Brain pericyte (primary cell): ENCODE measurements around the gene SLC39A3.
A peak's percentile ranks its signal among the peaks of the same experiment; 100 is the strongest.
"Not testable (repeated sequence)": the region's sequence is repeated elsewhere in the genome, so short reads cannot be mapped to it uniquely, and the experiment has no call there.

Experiments
- DNase-seq: peaks from one replicate; pipeline ENCODE4 v3.0.0-alpha.2; 2012; ENCODE audit warnings: low read depth, low spot score

Gene SLC39A3

DNA sequence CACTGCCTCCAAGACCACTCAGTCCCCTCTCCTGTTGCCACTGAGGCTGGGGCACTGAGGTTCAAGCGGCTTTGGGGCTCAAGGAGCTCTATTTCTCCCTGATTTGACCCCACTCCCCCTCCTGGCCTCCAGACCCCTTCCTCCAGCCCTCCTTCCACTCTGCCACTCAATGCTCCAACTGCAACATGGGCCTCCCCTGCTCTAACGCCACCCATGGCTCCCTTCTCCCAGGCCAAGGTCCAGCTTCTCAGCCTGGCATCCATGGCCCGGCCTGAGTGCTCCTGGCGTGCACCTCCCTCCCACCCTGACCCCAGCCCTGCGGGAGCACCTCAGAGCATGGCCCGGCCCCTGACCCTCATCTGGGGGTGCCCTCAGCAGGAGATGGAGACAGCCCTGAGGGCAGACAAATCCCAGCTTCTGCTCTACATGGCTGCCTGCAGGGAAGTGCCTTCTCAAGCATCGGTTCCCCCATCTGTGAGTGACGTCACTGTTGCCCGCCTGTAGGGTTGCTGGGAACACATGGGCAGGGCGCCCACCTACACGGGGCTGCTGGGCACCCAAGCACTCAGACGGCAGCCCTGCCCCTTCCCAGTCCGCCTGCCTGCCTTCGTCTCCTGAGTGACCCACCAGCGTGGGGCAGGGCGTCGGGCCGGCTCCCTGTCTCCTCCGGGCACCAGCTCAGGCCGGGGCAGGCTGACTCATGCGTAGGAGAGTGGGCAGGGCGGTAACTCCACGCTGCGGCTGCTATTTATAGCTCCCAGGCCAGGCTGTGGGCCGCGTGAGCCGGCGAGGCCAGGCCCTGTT lies 17.1 kb downstream of the SLC39A3 start:
- DNase-seq, result peak; percentile 29

DNA sequence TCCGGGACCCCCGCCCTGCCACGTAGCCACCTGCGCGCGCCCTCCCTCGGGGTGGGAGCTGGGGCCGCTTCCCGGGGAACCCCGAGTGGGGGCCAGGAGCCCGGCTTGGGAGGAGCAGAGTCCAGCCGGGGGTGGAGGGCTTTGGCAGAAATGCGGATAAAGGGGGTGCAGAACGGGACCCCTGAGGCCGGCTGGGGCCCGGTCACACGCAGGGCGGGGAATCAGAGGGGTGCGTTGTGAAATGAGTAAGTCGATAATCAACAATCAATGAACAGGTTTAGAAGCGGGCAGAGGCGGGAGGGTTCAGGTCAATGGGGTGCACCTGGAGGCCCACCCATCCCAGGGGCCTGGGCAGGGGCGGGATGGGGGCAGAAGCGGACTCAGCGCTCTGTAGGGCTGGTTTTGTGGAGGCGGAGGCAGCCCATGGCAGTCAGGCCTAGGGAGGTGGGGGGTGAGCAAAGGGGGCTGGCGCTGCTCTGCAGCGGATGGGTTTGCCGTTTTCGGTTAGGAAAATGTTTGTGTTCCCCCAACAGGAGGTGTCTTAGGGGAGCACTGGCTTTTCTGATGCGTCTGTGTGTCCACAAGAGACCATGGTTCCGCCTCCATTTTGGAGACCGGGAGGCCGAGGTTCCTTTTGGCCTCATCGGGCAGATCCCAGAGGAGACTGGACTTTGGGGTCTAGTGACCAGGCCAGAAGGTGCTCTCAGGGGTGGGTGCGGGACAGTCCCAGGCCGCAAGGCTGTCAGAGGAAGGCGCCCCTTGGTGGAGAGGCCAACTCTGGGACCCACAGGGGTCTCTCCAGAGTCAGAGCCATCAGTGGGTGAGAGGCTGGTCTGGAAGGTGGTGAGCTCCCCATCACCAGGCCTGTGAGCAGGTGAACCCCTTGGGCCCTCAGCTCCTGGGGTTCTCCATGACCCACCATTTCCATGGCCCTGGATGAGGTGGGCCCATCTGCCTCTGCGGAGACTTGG lies 18.0 kb downstream of the SLC39A3 start:
- no peak for DNase-seq

DNA sequence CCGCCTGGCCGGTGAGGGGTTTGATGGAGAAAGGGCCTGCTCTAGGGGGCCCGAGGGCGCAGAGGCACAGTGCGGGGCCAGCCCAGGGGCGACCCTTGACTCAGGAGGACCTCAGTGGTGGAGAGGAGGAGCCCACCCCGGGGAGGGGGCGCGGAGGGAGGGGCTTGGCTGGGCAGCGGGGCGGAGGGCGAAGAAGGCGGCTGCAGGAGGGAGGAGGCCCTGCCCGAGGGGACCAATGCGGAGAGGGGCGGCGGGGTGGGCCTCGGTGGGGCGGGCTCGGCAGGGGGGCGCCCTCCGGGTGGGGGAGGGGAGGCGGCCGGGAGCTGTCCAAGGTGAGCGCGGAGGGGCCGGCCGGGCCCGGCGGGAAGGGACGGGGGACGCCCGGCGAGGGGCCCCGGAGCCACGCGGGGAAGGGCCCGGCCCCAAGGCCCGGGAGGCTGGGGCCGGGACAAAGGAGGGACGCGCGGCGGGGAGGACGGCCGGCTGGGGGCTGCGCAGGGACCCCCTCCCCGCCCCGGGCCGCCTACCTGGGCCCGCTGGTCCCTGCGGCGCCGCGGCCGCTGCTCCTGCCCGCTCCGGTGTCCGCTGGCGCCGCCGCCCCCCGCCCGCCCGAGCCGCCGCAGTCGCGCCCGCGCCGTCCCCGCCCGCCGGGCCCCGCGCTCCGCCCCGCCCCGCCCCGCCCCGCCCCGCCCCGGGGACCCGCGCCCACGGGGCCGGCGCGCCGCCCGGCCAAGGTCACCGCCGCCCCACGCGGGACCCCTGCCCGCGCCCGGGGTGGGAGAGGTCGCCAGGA lies 18.8 kb downstream of the SLC39A3 start, which contains the start of gene DIRAS1:
Gene DIRAS1, minus strand, starts transcription at position 596 of the 793 bp plus-strand sequence. CDS start 3,566 bp downstream, outside the sequence.
- no peak for DNase-seq

DNA sequence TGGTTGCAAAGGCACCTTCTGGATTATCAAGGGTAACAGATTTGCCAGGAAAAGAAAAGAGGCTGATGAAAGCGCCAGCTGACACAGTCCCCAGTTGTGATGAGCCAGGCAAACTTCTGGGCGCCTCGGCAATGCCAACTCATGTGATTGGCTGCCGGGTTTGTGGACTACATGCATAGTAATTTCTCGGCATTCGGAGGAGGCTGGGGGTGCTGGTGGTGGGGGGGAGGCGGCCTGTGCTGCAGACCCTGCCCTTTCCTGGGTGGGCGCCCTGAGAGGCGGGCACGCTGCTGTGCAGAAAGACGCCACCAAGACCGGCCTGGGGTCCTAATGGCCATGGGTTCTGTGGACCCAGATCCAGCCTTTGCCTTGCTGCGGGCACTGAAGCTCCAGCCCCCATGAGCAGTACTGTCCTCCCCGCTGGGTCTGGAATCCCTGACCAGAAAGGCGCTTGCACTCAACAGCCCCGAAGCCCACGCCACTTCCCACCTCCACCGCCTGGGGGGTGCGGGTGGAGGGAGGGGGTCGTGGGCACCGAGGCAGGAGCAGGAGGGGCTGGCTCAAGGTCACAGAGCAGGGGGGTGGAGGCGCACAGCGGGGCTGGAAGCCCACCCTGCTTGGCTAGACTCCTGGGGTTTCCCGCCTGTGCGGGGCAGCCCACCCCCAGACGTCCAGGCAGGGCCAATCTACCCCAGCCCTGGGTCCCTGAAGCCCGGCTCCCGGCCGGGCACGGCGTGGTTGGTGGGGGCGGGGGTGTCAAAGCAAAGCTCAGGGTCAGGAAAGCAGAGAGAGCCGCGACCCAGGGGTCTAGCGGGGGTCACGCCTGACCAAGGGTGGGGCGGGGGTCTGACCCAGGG lies 19.7 kb downstream of the SLC39A3 start:
- DNase-seq, result no peak

DNA sequence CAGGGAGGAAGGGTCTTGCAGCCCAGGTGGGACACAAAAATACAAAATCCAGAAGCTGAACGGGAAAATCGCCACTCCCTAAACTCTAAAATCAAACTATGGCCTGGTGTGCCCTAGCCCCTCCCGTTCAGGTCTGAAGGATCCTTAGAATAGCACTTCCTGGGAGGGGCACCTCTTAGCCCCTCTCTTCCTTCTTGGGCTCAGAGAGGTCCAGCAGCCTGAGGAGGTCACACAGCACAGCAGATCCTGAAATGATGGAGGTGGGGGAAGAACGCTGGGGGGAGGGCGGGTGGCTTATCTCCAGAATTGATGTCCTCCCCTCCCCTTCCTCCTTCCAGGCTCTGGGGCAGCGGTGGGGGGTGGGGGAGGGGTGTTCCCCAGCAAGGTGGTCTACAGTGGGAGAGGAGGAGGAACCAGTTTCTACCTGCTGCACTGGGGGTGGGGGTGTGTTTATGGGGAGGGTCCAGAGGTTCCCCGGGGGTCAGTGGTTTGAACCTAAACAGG lies 20.5 kb downstream of the SLC39A3 start:
- DNase-seq, result no peak

DNA sequence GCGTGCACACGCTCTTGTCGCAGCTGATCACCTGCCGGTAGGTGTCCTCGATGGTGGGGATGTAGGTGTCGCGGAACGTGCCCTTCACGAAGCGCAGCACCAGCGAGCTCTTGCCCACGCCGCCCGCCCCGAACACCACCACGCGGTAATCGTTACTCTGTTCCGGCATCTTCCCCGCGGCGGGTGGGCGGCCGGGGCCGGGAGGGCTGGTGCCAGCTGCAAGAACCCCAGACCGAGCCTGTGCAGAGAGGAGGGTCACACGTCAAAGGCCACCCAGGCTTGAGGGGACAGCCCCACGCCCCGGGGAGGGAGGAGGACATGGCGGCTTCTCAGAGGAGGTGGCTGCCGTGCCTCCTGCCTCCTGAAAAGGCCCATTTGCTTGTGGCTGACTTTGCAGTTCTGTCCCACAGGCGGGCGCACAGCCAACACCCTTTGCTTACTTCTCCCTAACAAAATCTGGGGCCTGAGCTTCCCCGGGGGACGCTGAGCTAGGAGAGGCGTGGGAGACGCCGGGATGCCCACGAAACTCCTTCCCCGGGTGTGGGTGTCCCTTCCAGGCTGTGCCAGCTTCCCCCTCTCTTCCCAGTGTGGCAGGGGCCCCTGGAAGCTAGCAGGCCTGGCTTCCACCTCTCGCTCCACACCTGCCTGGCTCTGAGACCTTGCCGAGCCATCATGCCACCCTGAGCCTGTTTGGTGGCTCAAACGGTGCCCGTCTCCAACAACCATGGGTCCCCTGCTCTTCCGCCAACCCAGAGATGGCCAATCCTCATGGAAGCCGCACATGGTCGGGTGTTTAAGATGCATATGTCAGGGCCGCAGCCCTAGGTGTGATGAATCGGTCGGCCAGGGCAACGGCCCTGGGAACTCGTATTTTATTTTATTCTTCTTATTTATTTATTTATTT lies 21.9 kb downstream of the SLC39A3 start:
- no peak for DNase-seq

DNA sequence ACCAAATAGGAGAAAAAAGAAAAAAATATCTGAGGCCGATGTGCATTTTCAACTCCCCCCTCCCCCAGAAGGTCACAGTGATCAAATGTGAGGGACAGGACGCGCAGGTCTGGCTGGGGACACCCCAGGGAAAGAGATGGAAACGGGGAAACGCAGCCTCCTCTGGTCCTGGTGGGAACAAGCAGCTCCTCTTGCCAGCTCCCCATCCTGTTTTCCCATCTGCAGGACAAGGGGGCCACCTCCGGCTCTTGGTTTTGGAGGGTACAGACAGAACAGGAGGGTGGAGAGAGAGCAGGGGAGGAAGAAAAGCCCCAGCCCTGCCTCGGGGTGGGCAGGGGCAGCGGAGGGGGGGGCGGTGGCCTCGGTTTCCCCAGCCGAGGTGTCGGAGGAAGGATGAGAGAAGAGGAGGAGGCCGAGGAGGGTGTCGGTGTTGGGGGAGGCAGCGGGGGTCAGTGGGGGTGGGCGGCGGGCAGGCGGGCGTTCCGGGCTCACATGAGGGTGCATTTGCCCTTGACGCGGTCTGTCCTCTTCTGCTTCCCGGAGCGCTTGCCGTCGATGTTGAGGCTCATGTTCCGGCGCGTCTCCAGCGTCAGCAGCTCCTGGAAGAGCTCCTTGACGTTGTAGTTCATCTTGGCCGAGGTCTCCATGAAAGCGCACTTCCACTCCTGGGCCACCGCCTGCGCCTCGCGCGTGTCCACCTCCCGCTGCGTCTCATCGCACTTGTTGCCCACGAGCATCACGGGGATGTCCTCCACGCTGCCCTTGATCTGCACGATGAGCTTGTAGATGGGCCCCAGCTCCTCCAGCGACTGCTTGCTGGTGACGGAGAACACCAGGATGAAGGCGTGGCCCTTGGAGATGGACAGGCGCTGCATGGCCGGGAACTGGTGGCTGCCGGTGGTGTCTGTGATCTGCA lies 22.8 kb downstream of the SLC39A3 start:
- DNase-seq, result no peak

DNA sequence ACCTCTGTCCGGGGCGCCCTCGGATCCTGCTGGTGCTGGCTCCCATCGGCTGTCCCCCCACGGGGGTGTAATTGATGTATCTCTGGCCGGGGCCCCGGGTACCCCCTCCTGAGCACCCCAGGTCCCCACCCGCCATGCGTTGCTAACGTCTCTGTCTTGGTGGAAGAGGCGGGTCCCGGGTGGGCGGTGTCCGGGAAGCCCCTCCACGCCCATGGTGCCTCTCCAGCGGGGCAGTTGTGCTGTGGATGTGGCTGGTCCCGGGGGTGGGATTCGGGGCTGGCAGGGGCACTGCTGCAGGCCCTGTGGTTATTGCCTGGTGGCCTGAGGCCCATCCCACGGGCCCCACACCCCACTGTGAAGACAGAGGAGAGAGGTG lies 23.6 kb downstream of the SLC39A3 start:
- DNase-seq, result no peak

DNA sequence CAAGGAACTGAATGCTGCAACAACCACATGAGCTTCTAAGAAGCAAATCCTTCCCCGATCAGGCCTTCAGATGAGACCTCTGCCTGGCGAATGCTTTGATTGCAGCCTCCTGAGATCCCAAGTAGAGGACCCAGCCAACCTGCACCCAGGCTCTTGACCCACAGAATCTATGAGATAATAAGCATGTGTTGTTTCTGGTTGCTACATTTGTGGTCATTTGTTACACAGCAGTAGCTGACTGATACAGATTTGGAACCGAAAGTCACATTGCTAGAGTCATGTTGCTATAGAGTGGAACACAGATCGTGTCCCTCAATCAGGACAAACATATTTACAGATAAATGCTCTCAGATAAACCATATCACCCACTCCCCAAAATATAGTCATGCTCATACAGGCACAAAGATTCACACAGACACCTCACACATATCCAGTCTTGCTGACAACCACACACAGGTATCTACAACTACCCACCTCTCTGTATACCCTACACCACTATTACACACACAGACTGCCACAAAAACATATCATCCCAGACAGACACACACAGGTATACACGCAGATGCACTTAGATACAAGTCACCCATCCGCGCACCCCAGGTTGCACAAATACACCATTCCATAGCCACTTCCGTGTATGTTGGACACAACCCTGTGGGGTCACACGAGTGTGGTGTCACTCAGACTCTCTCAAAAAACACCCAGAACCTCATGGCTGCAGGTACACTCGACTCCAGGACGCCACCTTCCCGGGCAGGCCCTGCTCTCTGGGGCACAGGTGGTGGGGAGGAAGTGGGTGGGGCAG lies 24.1 kb downstream of the SLC39A3 start:
- no peak for DNase-seq

DNA sequence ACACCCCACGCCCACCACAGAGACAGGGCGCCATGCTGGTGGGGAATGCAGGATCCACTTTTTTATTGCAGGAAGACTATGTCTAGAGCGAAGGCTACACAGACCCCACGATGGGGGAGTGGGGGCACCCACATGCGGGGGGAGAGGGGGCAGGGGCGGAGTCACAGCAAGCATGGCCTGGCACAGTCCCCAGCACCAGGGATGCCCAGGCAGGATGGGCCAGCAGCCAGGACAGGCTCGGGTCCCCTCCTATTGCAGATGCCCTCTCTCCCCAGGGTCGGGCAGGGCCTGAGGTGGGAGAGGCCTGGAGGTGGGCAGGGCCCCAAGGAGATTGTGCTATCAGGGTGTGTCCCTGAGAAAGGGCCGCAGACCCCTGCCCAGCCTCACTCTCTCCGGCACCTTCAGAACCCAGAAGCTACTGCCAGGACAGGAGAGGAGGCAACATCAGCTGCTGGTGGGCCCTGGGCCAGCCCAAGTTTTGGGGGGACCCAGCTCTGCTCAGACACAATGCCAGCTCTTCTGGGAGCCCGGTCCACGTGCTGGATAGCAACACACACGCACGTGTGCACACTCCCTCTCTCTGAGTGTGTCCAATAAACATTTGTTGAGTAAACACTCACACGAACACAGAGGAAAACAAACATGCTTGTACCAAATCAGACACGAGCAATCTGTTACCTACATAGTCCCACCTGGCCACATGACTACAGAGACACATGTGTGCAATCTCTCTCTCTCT lies 25.1 kb downstream of the SLC39A3 start:
- DNase-seq, result no peak

DNA sequence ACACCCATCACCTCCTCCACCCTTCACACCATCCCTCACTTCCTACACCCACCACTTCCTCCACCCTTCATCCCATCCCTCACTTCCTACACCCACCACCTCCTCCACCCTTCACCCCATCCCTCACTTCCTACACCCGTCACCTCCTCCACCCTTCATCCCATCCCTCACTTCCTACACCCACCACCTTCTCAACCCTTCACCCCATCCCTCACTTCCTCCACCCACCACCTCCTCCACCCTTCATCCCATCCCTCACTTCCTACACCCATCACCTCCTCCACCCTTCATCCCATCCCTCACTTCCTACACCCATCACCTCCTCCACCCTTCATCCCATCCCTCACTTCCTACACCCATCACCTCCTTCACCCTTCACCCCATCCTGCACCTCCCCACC lies 25.7 kb downstream of the SLC39A3 start:
- not testable (repeated sequence) for DNase-seq

DNA sequence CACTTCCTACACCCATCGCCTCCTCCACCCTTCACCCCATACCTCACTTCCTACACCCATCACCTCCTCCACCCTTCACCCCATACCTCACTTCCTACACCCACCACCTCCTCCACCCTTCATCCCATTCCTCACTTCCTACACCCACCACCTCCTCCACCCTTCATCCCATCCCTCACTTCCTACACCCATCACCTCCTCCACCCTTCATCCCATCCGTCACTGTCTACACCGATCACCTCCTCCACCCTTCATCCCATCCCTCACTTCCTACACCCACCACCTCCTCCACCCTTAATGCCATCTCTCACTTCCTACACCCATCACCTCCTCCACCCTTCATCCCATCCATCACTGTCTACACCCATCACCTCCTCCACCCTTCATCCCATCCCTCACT lies 26.6 kb downstream of the SLC39A3 start:
- not testable (repeated sequence) for DNase-seq

DNA sequence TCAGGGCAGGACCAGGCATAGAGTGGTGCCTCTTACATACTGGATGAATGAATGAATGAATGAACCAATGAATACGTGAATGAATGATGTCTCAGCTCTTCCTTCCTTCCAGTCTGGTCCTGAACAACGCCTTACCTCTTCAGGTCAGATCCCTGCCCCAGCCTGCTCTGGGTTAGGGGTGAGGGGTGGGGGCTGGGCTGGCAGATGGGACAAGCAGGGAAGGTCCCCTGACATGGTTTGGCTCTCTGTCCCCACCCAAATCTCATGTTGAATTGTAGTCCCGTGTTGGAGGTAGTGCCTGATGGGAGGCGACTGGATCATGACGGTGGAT lies 28.0 kb downstream of the SLC39A3 start:
- no peak for DNase-seq

DNA sequence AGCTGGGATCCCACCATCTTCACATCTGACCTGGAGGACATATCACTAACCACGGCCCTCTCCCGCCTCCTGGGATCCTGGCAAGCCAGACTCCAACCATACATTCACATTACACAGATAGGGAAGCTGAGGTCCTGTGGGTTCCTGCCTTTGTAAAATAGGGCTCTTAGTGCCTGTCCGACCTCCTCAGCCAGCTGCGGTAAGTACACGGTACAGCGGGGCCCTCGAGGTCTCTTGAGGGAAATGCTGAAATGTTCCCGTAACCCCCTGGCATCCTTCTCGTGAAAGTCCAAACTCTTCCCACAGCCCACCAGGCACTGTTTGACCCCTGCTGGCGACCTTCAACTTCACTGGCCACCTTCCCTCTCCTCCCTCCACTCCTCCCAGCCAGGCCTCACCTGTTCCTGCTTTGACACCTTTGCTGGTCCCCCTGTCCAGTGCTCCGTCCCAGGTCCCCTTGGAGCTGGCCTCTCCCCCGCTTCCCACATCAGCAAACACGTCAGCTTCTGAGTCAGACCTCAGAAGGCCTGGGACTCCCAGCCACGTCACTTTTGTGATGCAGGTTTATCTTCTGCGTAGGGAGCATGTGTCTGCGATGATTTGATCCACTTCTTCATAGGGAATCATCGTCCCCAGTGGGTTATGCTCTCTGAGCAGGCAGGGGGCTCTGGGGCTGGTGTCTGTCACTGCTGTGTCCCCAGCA lies 28.5 kb downstream of the SLC39A3 start:
- DNase-seq, result no peak

DNA sequence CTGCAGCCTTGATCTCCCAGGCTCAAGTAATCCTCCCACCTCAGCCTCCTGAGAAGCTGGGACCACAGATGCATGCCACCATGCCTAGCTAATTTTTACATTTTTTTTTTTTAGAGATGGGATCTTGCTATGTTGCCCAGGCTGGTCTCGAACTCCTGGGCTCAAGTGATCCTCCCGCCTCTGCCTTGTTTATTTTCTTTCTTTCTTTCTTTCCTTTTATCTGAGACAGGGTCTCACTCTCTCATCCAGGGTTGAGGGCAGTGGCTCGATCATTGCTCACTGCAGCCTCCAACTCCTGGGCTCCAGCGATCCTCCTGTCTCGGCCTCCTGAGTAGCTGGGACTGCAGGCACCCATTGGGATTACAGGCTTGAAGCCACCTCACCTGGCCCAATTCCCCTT lies 33.6 kb downstream of the SLC39A3 start:
- no peak for DNase-seq

DNA sequence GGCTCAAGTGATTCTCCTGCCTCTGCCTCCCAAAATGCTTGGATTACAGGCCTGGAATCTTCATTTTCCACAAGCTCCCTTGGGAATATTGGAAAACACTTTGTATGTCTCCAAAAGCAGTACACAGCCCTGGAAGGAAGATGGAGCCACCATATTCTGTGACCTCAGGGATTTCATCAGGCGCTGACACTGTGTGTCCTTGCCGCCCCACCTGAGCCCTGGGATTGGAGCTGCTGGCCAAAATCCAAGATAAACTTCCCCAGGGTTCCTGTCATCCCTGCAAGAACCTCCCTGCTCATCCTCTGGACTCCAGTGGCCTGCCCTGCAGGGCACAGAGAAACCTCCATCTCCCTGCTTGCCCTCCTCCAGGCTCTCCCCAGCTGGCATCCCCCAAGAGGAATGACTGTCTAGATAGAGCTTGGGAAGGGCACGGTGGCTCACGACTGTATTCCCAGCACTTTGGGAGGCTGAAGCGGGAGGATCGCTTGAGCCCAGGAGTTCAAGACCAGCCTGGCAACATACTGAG lies 36.1 kb downstream of the SLC39A3 start:
- DNase-seq, result no peak
